Pons (tissue), 1 donor: ENCODE results near the gene KIAA0513.
"Not testable (repeated sequence)": the region's sequence is repeated elsewhere in the genome, so short reads cannot be mapped to it uniquely, and the experiment has no call there.

Experiments
- DNase-seq: peaks from one replicate; pipeline ENCODE4 v3.0.0-alpha.2; 2016; ENCODE audit warnings: low spot score

KIAA0513 gene

GRCh38 chr16:85113168-85113733 is 85.7 kb downstream of the KIAA0513 start:
- no peak for DNase-seq

- DNase-seq, result no peak
These were observed 86.3 kb downstream of the KIAA0513 start for GRCh38 chr16:85113913-85114312.

- peak; percentile 62 for DNase-seq
These were observed 87.4 kb downstream of the KIAA0513 start for GRCh38 chr16:85114909-85115567.

- DNase-seq, result no peak
These were observed 89.8 kb downstream of the KIAA0513 start for GRCh38 chr16:85117418-85117817.

- DNase-seq, result no peak
These were observed 92.4 kb downstream of the KIAA0513 start for GRCh38 chr16:85120006-85120340.

GRCh38 chr16:85123441-85123840 is 95.8 kb downstream of the KIAA0513 start:
- not testable (repeated sequence) for DNase-seq

- DNase-seq, result peak; percentile 20
These were observed 96.5 kb downstream of the KIAA0513 start for GRCh38 chr16:85123891-85124635.

- no peak for DNase-seq
These were observed 97.2 kb downstream of the KIAA0513 start for GRCh38 chr16:85124636-85125346.

GRCh38 chr16:85125570-85126393 is 98.2 kb downstream of the KIAA0513 start:
- DNase-seq, result no peak

- no peak for DNase-seq
These were observed 98.8 kb downstream of the KIAA0513 start for GRCh38 chr16:85126394-85126704.

GRCh38 chr16:85126705-85127378 is 99.2 kb downstream of the KIAA0513 start:
- DNase-seq, result peak; percentile 16

GRCh38 chr16:85127379-85127723 is 99.8 kb downstream of the KIAA0513 start:
- DNase-seq, result no peak

- DNase-seq, result no peak
These were observed 100.7 kb downstream of the KIAA0513 start for GRCh38 chr16:85128079-85128837.

- DNase-seq, result peak; percentile 13
These were observed 102.5 kb downstream of the KIAA0513 start for GRCh38 chr16:85129876-85130704.

- no peak for DNase-seq
These were observed 103.1 kb downstream of the KIAA0513 start for GRCh38 chr16:85130705-85131028.

- DNase-seq, result no peak
These were observed 105.1 kb downstream of the KIAA0513 start for GRCh38 chr16:85132456-85133289.

- DNase-seq, result no peak
These were observed 105.7 kb downstream of the KIAA0513 start for GRCh38 chr16:85133290-85133599.

GRCh38 chr16:85134076-85134788 is 106.6 kb downstream of the KIAA0513 start:
- no peak for DNase-seq

GRCh38 chr16:85134789-85135142 is 107.2 kb downstream of the KIAA0513 start:
- DNase-seq, result no peak
